Left forelimb (tissue), 1 donor: Measurements from ENCODE around the gene PPP1R7.

Experiments
- DNase-seq: peaks from one replicate; pipeline ENCODE4 v3.0.0-alpha.2; 2018; ENCODE audit warnings: low spot score

PPP1R7 gene

DNA sequence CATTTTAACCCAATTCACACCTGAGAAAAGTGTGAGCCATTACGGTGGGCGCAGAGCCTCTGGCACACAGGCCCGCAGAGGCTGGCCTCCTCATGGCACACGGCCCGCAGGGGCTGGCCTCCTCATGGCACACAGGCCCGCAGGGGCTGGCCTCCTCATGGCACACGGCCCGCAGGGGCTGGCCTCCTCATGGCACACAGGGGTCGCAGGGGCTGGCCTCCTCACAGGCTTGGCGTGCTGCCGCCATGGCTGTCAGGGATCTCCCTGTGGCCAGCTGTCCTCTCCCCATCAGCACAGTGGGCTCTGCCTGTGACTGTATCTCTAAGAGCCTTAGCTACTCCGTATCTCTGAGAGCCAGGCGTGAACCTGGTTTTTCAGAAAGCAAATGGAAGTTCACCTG lies 62.8 kb downstream of the PPP1R7 start:
- DNase-seq, result no peak

DNA sequence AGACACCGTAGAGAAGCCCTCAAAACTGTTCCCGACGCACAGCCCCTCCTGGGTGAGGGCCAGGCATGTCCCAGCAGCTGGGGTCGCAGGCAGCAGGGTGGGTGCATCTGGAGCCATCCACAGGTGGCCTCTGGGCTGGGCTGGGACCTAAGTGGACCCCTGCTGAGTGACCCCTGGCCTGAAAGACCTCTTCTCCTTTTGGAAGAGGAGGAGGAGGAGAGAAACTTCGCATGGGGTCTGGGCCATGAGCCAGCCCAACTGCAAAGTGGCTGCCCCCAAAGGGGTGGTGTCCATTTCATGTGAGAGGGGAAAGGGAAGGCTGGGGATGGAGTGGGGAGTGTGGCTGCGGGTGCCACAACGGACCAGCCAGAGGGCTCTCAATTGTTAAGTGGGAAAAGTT lies 63.3 kb downstream of the PPP1R7 start:
- no peak for DNase-seq

DNA sequence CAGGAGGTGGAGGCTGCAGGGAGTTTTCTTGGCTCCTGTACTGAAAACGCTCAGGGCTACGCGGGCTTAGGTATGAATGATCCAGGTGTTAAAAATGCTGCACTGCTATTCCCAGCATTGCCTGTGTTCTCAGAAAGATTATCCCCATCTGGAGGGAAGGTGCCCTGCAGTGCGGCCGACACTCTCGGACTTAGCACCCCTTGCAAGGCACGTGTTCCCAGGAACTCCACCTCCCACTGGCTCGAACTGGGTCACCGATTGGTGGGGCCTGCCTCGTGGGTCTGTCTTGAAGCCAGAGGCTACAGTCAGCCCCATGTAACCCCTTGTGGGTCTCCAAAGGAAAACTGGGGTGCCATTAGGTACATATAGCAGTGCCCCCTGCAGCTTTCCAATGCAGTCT lies 63.9 kb downstream of the PPP1R7 start:
- no peak for DNase-seq

DNA sequence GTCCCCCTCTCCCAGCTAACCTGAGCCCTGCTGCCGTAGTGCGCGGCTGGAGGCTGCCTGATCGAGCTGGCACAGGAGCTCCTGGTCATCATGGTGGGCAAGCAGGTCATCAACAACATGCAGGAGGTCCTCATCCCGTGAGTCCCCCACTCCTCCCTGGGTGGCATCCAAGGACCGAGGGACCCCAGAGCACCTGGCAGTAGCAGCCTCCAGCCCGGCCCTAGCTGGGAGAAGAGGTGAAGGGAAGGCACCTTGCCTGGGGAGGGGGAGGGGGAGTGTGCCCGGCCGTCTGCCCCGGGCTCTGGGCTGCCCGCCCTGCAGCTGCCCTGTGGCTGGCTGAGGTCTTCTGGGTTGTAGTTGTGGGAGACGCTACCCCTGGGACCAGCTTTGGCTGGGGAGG lies 64.5 kb downstream of the PPP1R7 start:
- no peak for DNase-seq

DNA sequence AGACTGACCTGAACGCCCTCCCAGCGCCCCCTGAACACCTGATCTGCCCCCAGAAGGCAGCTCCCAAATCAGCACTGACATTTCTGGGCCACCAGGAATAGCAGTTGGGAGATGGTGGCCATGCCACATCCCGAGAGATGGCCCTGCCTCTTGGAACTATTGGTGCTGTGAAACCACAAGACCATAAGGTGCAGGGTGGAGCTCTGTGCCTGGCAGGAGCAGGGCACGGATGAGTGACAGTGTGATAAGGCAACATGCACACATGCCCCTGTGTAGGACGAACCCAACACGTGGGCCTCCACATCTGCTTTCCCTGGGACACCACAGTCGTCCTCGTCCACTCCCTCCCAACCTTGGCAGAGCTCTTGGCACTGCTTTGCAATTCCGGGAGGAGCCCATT lies 65.2 kb downstream of the PPP1R7 start:
- DNase-seq, result no peak

DNA sequence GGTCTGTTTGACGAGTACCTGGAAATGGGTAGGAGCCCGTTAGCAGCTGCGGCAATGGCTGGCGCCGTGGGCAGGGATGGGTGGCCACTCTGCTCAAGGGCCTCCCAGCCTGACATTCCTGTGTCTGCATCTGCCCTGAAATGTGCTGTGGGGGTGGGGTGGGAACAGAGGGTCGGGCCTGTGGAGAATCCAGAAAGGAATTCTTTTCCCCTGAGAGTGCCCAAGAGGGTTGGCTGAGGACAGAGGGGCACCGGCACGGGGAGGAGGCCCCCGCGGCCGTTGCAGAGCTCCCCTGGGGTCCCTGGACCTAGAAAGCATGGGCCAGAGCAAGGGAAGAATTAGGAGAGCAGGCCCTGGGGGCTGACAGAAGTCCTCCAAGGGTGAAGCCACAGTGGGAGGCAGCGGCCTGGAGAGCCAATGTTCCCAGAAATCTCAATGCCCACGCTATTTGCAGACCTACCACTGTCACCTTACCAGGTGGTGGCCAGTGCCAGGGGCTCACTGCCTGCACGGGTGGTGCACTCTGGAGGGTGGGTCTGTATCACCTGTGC lies 66.0 kb downstream of the PPP1R7 start:
- DNase-seq, result no peak

DNA sequence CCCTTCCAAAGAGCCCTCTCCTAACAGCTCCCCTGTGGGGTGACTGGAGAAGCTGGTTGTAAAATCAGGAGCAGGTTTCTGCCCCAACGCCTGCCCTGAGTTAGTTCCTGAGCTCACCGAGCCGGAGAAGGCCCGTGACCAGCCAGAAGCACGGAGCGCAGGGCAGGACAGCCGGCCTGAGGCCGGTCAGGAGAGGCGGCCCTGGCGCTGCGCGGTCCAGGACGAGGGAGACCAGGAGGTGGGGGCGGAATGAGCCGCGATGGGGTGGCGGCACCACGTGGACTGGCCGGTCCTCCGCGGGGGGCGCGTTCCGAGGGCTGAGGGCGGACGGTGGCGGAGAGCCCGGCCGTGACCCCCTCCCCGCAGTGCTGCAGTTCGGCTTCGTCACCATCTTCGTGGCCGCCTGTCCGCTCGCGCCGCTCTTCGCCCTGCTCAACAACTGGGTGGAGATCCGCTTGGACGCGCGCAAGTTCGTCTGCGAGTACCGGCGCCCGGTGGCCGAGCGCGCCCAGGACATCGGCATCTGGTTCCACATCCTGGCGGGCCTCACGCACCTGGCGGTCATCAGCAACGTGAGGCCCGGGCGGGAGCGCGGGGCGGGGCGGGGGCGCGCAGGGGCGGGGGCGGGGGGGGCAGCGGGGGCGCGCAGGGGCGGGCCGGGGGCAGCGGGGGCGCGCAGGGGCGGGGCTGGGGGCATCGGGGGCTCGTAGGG lies 67.2 kb downstream of the PPP1R7 start:
- peak; percentile 85 for DNase-seq

DNA sequence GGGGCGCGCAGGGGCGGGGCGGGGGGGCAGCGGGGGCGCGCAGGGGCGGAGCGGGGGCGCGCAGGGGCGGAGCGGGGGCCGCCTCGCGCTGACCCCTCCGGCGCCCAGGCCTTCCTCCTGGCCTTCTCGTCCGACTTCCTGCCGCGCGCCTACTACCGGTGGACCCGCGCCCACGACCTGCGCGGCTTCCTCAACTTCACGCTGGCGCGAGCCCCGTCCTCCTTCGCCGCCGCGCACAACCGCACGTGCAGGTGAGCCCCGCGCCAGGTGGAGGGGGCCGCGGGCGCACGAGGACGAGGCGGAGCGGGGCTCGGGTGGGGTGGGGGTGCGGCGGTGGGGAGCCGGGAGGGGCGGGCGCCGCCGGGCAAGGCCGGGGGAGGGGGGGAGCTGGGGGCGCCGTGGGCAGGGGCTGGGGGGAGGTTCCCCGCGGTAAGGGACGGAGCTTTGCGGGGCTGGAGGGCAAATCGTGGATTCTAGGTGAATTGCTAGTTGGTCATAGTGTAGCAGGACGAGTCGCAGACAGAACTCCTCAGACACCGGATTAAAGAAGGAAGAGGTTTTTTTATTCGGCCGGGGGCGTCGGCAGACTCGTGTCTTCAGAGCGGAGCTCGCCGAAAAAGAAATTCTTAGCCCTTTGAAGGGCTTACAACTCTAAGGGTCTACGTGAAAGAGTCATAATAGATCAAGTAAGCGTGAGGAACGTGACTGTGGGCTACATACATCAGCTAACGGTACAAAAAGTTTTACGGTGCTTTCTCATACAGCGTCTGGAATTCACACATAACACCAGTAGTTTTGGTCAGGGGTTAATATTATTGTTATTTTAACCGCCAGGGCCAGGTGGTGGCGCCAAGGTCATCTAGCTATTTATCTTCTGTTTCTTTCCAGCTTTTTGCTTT lies 68.1 kb downstream of the PPP1R7 start:
- DNase-seq, result no peak

DNA sequence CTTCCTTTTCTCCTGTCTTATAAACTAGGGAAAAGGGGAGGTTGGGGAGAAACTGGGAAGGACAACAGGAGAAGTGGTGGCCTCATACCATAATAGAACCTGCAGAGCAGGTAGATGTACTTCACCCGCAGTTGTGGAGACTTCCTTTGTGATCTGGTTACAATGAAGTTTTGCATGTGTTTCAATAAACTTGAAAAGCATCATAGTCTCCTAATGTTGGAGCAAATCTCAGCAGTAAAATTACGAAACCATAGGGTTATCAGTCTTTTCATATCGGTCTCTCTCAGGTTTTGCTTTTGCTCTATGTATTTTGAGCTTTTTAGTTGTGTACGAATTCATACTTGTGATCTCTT lies 68.7 kb downstream of the PPP1R7 start:
- DNase-seq, result no peak

DNA sequence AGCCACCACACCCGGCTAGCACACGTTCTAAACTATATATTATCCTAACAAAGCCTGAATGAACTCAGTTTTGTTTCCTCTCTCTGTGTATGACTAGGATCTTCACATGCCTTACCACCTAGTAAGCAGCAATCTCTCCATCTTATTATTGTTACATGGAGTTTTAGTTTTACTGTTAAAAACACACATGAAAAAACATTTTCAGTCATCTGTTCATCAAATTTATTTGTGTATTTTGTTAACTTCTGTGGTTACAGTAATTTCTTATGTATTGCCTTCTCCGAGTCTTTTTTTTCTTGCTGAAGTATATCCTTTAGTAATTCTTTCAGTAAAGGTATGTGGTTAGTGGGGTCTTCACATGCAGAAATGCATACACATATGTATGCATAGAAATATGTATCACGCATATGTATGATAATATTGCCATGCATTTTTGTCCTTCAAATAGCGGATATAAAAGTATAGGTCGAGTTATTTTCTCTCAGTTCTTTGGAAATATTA lies 69.6 kb downstream of the PPP1R7 start:
- DNase-seq, result no peak

DNA sequence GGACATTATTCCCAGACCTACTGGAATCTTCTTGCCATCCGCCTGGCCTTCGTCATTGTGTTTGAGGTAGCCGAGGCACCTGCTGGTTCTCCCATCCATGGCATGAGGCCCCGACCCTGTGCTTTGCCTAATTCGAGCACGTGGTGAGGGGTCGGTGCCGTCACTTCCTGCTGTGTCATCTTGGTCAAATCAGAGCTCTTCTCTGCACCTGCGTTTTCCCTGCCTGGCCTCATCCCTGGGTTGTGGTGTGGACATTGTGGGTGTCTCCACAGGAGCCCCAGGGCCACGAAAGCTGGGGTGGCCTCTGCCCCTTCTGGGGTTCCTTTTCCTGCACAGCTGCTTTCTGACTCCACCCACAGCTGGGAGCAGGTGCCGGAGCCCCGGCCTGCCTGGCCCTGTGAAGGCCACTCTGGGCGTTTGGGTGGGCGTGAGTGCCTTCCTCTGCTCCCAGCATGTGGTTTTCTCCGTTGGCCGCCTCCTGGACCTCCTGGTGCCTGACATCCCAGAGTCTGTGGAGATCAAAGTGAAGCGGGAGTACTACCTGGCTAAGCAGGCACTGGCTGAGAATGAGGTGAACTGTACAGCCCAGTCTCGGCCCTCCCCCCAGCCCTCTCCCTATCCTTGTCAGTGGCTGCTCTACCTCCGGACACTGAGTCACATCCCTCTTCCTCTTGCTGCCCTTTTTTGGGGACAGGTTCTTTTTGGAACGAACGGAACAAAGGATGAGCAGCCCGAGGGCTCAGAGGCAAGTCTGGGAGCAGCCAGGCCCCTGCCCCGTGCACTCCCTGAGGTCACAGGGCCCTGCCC lies 73.1 kb downstream of the PPP1R7 start:
- DNase-seq, result no peak

DNA sequence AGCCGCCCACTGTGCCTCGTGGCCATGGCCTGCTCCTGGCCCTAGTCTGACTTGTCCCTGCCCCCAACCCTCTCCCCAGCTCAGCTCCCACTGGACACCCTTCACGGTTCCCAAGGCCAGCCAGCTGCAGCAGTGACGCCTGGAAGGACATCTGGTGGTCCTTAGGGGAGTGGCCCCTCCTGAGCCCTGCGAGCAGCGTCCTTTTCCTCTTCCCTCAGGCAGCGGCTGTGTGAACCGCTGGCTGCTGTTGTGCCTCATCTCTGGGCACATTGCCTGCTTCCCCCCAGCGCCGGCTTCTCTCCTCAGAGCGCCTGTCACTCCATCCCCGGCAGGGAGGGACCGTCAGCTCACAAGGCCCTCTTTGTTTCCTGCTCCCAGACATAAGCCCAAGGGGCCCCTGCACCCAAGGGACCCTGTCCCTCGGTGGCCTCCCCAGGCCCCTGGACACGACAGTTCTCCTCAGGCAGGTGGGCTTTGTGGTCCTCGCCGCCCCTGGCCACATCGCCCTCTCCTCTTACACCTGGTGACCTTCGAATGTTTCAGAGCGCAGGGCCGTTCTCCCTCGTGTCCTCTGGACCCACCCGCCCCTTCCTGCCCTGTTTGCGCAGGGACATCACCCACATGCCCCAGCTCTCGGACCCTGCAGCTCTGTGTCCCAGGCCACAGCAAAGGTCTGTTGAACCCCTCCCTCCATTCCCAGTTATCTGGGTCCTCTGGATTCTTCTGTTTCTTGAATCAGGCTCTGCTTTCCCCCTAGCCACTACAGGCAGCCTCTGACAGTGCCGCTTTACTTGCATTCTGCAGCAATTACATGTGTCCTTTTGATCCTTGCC lies 74.0 kb downstream of the PPP1R7 start:
- DNase-seq, result no peak

DNA sequence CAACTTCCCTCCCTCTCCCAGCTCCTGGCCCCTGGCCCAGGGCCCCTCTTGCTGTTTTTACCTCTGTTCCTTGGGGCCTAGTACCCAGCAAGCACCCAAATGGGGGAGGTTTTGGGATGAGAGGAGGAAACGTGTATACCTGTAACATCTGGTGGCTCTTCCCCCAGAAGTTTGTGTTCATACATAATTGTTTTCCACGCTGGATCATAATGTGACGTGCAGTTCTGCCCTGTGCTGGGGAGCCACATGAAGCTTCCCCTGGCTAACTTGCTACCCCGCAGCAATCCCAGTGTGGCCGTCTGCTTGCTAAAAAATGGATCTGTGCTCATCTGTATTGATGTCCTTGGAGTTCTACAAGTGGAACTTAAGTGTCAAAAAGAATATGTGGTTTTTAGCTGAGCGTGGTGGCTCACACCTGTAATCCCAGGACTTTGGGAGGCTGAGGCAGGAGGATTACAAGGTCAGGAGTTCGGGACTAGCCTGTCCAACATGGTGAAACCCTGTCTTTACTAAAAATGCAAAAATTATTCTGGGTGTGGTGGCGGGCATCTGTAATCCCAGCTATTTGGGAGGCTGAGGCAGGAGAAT lies 74.7 kb downstream of the PPP1R7 start:
- DNase-seq, result no peak

DNA sequence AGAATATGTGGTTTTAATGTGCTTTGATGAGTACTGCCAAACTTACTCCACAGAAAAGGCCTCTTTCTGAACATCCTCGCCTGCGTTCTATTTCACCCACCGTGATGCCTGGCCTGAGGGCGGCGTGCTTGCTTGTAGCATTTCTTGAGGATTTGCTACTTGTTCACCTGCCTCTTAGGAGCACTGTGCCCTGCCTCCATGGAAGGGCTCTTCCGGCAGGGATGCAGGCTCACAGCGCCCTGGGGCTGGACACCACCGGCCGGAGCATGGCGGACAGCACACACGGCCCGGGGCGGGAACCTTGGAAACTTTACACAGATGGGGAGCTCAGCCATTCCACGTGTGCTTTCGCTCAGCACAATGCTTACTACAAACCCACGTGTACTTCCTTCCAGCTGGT lies 75.3 kb downstream of the PPP1R7 start:
- DNase-seq, result no peak

DNA sequence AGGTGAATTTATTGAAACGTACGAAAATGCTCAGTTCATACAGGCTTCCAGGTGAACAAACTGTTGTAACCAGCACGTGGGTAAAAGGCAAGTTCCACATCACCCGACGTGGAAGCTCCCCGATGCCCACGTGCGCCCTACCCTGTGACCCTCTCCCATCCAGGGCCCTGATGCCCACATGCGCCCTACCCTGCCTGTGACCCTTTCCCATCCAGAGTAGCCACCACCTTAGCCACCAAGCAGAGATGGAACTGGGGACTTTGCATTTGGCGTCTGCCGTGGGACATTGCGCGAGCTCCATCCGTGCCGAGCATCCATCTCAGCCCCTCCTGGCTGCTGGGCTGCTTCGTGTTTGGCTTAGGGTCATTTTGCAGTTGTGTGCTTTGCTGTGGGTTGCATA lies 75.7 kb downstream of the PPP1R7 start:
- DNase-seq, result no peak

DNA sequence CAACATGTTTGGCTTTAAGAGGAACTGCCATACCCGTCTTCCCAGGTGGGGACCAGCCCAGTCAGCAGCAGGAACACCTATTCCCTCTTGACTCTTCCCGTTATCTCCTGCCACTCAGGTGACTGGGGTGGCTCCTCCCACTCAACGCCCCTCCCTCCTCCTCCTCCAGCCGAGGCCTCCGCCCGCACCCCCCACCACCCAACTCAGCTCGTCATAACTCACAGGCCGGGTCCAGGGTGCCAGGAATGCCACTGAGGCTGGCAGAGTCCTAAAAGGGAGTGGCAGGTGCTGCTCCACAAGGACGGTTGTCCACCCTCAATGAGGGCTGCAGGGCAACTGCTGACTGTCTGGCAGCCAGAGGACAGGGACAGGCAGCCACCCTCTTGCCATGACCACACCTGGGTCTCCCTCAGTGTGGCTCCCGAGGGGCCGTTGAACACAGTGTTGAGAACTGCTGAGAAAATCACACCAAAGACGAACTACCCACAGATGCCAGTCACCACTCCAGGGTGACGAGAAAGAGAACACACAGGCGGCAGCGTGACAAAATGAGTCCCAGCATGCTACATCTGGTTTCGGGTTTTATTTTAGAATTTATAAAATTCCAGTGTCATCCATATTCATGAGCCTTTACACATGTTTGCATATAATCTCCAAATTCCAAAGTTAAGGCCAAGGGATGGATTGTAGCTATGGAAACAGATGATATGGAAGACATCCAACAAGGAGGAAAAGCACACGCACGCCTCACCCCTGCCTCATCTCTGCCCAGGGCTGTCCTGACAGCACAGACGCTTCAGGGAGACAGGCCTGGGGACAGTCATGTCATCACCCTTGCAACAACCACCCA lies 76.7 kb downstream of the PPP1R7 start:
- no peak for DNase-seq

DNA sequence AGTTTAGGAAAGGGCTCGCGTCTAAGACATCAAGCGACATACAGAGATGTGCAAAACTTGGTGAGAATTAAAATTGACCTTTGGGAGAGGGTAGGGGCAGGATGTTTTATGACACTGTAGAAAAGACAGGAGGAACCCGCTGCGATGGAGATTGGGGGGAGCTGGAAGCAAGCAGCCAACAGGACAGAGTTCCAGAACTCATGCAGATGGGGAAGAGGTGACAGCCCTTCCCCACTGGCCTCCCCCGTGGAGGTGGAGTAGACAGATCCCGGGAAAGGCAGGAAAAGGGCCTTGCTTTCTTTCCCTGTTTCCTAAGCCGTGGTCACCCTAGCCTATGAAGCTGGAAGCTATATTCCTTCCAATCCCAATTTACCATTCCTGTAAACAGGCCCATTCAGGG lies 77.3 kb downstream of the PPP1R7 start:
- no peak for DNase-seq

DNA sequence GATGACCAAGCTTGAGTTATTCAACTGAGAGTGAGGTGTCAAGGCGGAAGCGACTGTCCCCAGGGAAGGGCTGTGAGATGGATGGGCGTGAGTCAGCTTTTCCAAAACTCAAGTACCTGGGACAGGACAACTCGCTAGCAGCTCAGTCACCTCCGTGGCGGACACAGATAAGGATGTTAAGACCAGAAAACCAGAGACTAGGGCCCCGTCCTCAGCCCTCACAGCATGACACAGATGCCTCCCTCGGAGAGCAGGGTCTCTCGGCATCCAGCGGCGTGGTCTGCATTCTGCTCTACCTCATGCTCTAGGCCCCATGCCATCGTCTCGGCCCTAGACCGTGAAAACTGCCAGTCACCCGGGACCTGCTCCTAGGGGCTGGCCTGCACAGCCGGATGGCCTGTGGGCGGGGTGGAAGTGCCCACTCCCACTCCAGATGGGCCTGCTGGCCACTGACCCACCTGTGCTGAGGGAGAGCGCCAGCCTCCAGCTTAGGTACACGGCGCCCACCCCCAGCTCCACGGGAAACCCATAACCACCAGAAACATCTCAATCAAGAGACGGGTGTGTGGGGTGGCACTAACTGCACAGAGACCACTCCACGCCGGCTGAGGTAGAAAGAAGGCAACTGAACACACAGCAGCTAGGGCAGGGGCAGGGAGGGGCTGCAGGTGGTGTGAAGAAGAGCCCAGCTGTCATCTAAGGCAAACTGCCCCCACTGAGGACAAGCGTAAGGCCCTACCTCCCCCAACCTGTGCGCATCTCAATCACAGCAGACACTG lies 78.0 kb downstream of the PPP1R7 start:
- DNase-seq, result no peak

DNA sequence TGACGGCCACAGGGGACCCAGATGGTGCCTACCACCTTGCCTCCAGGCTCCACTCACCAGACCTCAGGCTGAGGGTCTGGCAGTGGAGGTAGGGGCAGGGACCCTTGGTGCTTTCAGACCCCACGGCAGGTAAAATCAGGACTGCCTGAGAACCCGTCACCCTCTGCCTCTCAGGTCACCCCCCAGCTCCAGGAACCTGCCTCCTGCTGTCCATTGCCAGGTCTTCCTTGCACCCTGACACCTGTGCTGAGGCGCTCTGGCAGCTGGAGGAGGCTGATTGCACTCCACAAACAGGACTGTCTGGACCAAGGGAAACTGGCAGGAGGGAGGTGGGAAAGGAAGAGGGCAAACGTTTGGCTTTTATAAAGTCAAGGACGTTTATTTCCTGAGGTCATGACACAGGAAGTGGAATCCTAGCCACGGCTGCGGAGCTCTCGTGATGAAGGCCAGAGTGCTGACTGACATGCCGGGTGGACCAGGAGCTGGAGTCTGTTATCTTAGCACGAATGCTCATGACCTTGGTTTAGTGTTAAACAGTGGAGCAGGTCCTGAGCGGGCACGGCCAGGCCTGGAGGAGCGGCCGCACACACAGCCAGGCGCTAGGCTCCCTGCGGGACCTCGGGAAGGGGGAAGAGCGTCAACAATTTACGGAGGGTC lies 78.7 kb downstream of the PPP1R7 start:
- DNase-seq, result no peak
